Ovary (tissue), 9 donors: ENCODE results near the gene CIDEA. TPM values are rescaled to one million over a fixed set of nuclear protein-coding genes. Genes with fewer than 3 reads are reported as not detected.

Source experiments
- DNase-seq, 5 donors: peaks; one replicate each; pipeline ENCODE4 v3.0.0-alpha.2; 2019 to 2020
- H3K27ac ChIP-seq, 2 donors: fragments of 200-600 bp; one replicate each; pipeline versions ENCODE4 v1.5.1 to v1.8.0; 2019 to 2022
- H3K27me3 ChIP-seq: fragments of 200-600 bp; one replicate; pipeline ENCODE4 v1.8.0; 2022
- H3K36me3 ChIP-seq: fragments of 200-600 bp; sonication (generic); one replicate; pipeline ENCODE4 v1.5.1; 2019
- H3K4me1 ChIP-seq: one replicate; pipeline ENCODE4 v1.8.1; 2013; ENCODE audit warnings: mild to moderate bottlenecking, moderate library complexity; ENCODE audit not compliant: insufficient read depth
- H3K4me3 ChIP-seq: fragments of 200-600 bp; sonication (generic); one replicate; pipeline ENCODE4 v1.5.1; 2017
- H3K9me3 ChIP-seq, 2 donors: fragments of 200-600 bp in 1 of 2; sonication (generic) in 1 of 2; one replicate each; pipeline versions ENCODE4 v1.5.1 to v1.8.1; 2013 to 2019; ENCODE audit warnings: mild to moderate bottlenecking in 1 of 2, moderate library complexity in 1 of 2
- CTCF ChIP-seq, 3 donors: fragments of 450-650 bp in 2 of 3; fragments of 200-600 bp in 1 of 3; IDR thresholded peaks; one replicate each; pipeline versions ENCODE4 v1.5.1 to v1.8.0; 2016 to 2022; ENCODE audit warnings: antibody characterized with exemption in 3 of 3, mild to moderate bottlenecking in 1 of 3
- EP300 ChIP-seq: sonication (generic); formaldehyde crosslinking; IDR thresholded peaks from one replicate; pipeline ENCODE4 v1.6.1; 2017; ENCODE audit warnings: antibody characterized with exemption
- POLR2A ChIP-seq: fragments of 450-650 bp; IDR thresholded peaks from one replicate; pipeline ENCODE4 v1.6.1; 2017; ENCODE audit warnings: antibody characterized with exemption, mild to moderate bottlenecking, moderate library complexity
- WGBS, 3 donors: extraction: QIAGEN DNeasy Blood & Tissue Kit in 1 of 3; methylation state at CpG; one replicate each; pipeline versions ENCODE4 v1.1.5 to v1.1.7; 2013 to 2017; 5-methylcytosine and 5-hydroxymethylcytosine counted together
- intact Hi-C, 4 donors: fragments of 100-400 bp; cut with DNase I; formaldehyde crosslinking; loops; one replicate each; pipeline versions ENCODE4 v1.11.0 to v1.15.1; 2022 to 2023
- polyA plus RNA-seq, 2 donors: library from polyadenylated mRNA; stranded (reverse); fragments of 200-250 nt in 1 of 2; fragments of 350-450 nt in 1 of 2; fragmentation: Illumina TruSeq in 1 of 2; extraction: RNeasy Lipid Tissue Mini Kit (QIAGEN cat#74804) in 1 of 2; gene quantifications; one replicate each; pipeline ENCODE4 v1.2.3, GENCODE V29; 2013 to 2014
- total RNA-seq, 7 donors: library from RNA; depleted of rRNA in 2 of 7; stranded (reverse); fragments of >200 nt in 2 of 7; fragmentation: NEBNext Ultra II Directional in 3 of 7; extraction: Animal tissue kit (Norgen Biotek cat#: 25700) in 3 of 7; gene quantifications; one replicate each; pipeline versions ENCODE4 v1.1.0 to v1.2.4, GENCODE V29; 2016 to 2023
- donor health status: DM: no; HTN: no; CAD: no; lungs with moderate emphysema.
- donor health status: DM: no; HTN: no; CAD: no.
- donor health status: Bipolar disorder and iron deficiency.
- donor health status: DM: yes; HTN: yes; CAD: no.
- donor health status: DM: no; HTN: no; CAD: no.
- donor health status: DM: yes; HTN: yes; CAD: no.

CIDEA gene
- total and polyA plus RNA-seq, 9 donors, result 0.15 TPM; not detected in 8

GRCh38 chr18:12234451-12235190, 19.5 kb upstream of the CIDEA start:
- DNase-seq, result no peak
- Histone ChIP-seq H3K4me1 (peaks cover 1% of the 10 kb centered on the region), H3K27me3 (no peaks in the 10 kb centered on the region), H3K4me3 (no peak overlapping the region), H3K27ac (no peak overlapping the region), H3K36me3 (no peaks in the 10 kb centered on the region), H3K9me3 (no peaks in the 10 kb centered on the region)
- intact Hi-C loops, result no loop called here
- 92 to 96% (median 92%) methylated on average over 19 of the region's 19 CpGs for WGBS, 3 donors
- TF ChIP-seq CTCF (IDR thresholded peaks at IDR 0.05), result no peak
- TF ChIP-seq EP300, result no peak
- no peak for TF ChIP-seq POLR2A

- WGBS, 3 donors, result 95 to 96% (median 96%) methylated on average over 16 of the region's 16 CpGs
- no peak overlapping the region for H3K27ac ChIP-seq
- H3K9me3 ChIP-seq, result no peaks in the 10 kb centered on the region
- H3K4me1 ChIP-seq, result peaks cover 1% of the 10 kb centered on the region
- intact Hi-C loops, result no loop called here
- TF ChIP-seq CTCF (IDR thresholded peaks at IDR 0.05) (no peak), EP300 (no peak), POLR2A (no peak)
- H3K27me3 ChIP-seq, result no peaks in the 10 kb centered on the region
- H3K36me3 ChIP-seq, result no peaks in the 10 kb centered on the region
- no peak for DNase-seq
- H3K4me3 ChIP-seq, result no peak overlapping the region
Measured at GRCh38 chr18:12236141-12236540, 18.0 kb upstream of the CIDEA start.

GRCh38 chr18:12236934-12237832, 17.0 kb upstream of the CIDEA start:
- H3K4me3 ChIP-seq, result no peak overlapping the region
- H3K27ac ChIP-seq, result no peak overlapping the region
- WGBS, 3 donors, result 25 to 36% (median 29%) methylated on average over 33 of the region's 33 CpGs
- H3K9me3 ChIP-seq, result no peaks in the 10 kb centered on the region
- no peaks in the 10 kb centered on the region for H3K27me3 ChIP-seq
- no peaks in the 10 kb centered on the region for H3K36me3 ChIP-seq
- peak; percentile 42 to 80 (median 68) for DNase-seq
- peaks cover 1% of the 10 kb centered on the region for H3K4me1 ChIP-seq
- TF ChIP-seq CTCF (IDR thresholded peaks at IDR 0.05), result peak in 2 of 3 donors; percentile 29 to 56
- TF ChIP-seq POLR2A, result no peak
- intact Hi-C loops, result no loop called here

- no peak for TF ChIP-seq CTCF (IDR thresholded peaks at IDR 0.05)
- no peak for TF ChIP-seq POLR2A
- no peak for TF ChIP-seq EP300
- H3K36me3 ChIP-seq, result no peaks in the 10 kb centered on the region
- H3K27me3 ChIP-seq, result no peaks in the 10 kb centered on the region
- H3K4me1 ChIP-seq, result peaks cover 1% of the 10 kb centered on the region
- no peak overlapping the region for H3K4me3 ChIP-seq
- H3K27ac ChIP-seq, result no peak overlapping the region
- H3K9me3 ChIP-seq, result no peaks in the 10 kb centered on the region
- intact Hi-C loops, result no loop called here
- 14 to 22% (median 18%) methylated on average over 3 of the region's 3 CpGs for WGBS, 3 donors
- no peak for DNase-seq
Measured at GRCh38 chr18:12238826-12239225, 15.3 kb upstream of the CIDEA start.
